ENCODE measurements around the gene ZNF407. TPM values are rescaled to one million over a fixed set of nuclear protein-coding genes. Genes with fewer than 3 reads are reported as not detected.

The ZNF407 gene
- total RNA-seq, 1 donor from 2014 or later, result 10.6 TPM

GRCh38 chr18:74856928-74857327, 259.3 kb downstream of the ZNF407 start:
- no peak for TF ChIP-seq CTCF (IDR thresholded peaks at IDR 0.05; ENCODE audit: borderline replicate concordance)
- Histone ChIP-seq H3K36me3 (no peaks in the 10 kb centered on the region), H3K9me3 (replicated peaks) (no peaks in the 10 kb centered on the region), H3K27me3 (ENCODE audit: low read depth) (no peaks in the 10 kb centered on the region), H3K27ac (replicated peaks) (no peak overlapping the region), H3K4me1 (peaks cover 11% of the 10 kb centered on the region), H3K4me3 (no peak overlapping the region)
- no peak for DNase-seq
- intact Hi-C loops (cut with micrococcal nuclease), result no loop called here

GRCh38 chr18:74857901-74858300, 260.2 kb downstream of the ZNF407 start:
- Histone ChIP-seq H3K4me1 (peaks cover 11% of the 10 kb centered on the region), H3K4me3 (no peak overlapping the region), H3K36me3 (no peaks in the 10 kb centered on the region), H3K27ac (replicated peaks) (no peak overlapping the region), H3K27me3 (ENCODE audit: low read depth) (no peaks in the 10 kb centered on the region), H3K9me3 (replicated peaks) (no peaks in the 10 kb centered on the region)
- no peak for DNase-seq
- intact Hi-C loops (cut with micrococcal nuclease), result no loop called here
- no peak for TF ChIP-seq CTCF (IDR thresholded peaks at IDR 0.05; ENCODE audit: borderline replicate concordance)

- TF ChIP-seq CTCF (IDR thresholded peaks at IDR 0.05; ENCODE audit: borderline replicate concordance), result no peak
- no peak overlapping the region for H3K4me3 ChIP-seq
- H3K36me3 ChIP-seq, result no peaks in the 10 kb centered on the region
- H3K4me1 ChIP-seq, result peaks cover 21% of the 10 kb centered on the region
- no peak for DNase-seq
- H3K9me3 ChIP-seq (replicated peaks), result no peaks in the 10 kb centered on the region
- H3K27ac ChIP-seq (replicated peaks), result peak overlapping the region; percentile 83
- no peaks in the 10 kb centered on the region for H3K27me3 ChIP-seq (ENCODE audit: low read depth)
- intact Hi-C loops (cut with micrococcal nuclease), result no loop called here
These were observed 263.5 kb downstream of the ZNF407 start for GRCh38 chr18:74861154-74861553.

GRCh38 chr18:74862094-74862493, 264.4 kb downstream of the ZNF407 start:
- Histone ChIP-seq H3K4me3 (peak overlapping the region; percentile 50), H3K9me3 (replicated peaks) (no peaks in the 10 kb centered on the region), H3K27me3 (ENCODE audit: low read depth) (no peaks in the 10 kb centered on the region), H3K36me3 (no peaks in the 10 kb centered on the region), H3K4me1 (peaks cover 21% of the 10 kb centered on the region), H3K27ac (replicated peaks) (peak overlapping the region; percentile 83)
- no peak for TF ChIP-seq CTCF (IDR thresholded peaks at IDR 0.05; ENCODE audit: borderline replicate concordance)
- intact Hi-C loops (cut with micrococcal nuclease), result no loop called here
- peak; percentile 39 for DNase-seq

GRCh38 chr18:74866577-74866976, 268.9 kb downstream of the ZNF407 start:
- no peak for TF ChIP-seq CTCF (IDR thresholded peaks at IDR 0.05; ENCODE audit: borderline replicate concordance)
- Histone ChIP-seq H3K9me3 (replicated peaks) (no peaks in the 10 kb centered on the region), H3K4me3 (no peak overlapping the region), H3K27ac (replicated peaks) (peak overlapping the region; percentile 63), H3K4me1 (peaks cover 33% of the 10 kb centered on the region), H3K27me3 (ENCODE audit: low read depth) (no peaks in the 10 kb centered on the region), H3K36me3 (no peaks in the 10 kb centered on the region)
- intact Hi-C loops (cut with micrococcal nuclease), result no loop called here
- no peak for DNase-seq

GRCh38 chr18:74868461-74868860, 270.8 kb downstream of the ZNF407 start:
- H3K27ac ChIP-seq (replicated peaks), result peak overlapping the region; percentile 63

More at GRCh38 chr18:74868461-74868860, 270.8 kb downstream of the ZNF407 start:
- Histone ChIP-seq H3K4me3 (no peak overlapping the region), H3K27me3 (ENCODE audit: low read depth) (no peaks in the 10 kb centered on the region), H3K4me1 (peaks cover 33% of the 10 kb centered on the region), H3K9me3 (replicated peaks) (no peaks in the 10 kb centered on the region), H3K36me3 (no peaks in the 10 kb centered on the region)
- intact Hi-C loops (cut with micrococcal nuclease), result no loop called here
- no peak for TF ChIP-seq CTCF (IDR thresholded peaks at IDR 0.05; ENCODE audit: borderline replicate concordance)
- DNase-seq, result peak; percentile 41
